Ovary (tissue), 9 donors: ENCODE measurements around the gene PKD1. TPM values are rescaled to one million over a fixed set of nuclear protein-coding genes. Genes with fewer than 3 reads are reported as not detected.

Experiments
- DNase-seq, 5 donors: peaks; one replicate each; pipeline ENCODE4 v3.0.0-alpha.2; 2019 to 2020
- H3K27ac ChIP-seq, 2 donors: fragments of 200-600 bp; one replicate each; pipeline versions ENCODE4 v1.5.1 to v1.8.0; 2019 to 2022
- H3K27me3 ChIP-seq: fragments of 200-600 bp; one replicate; pipeline ENCODE4 v1.8.0; 2022
- H3K36me3 ChIP-seq: fragments of 200-600 bp; sonication (generic); one replicate; pipeline ENCODE4 v1.5.1; 2019
- H3K4me1 ChIP-seq: one replicate; pipeline ENCODE4 v1.8.1; 2013; ENCODE audit warnings: mild to moderate bottlenecking, moderate library complexity; ENCODE audit not compliant: insufficient read depth
- H3K4me3 ChIP-seq: fragments of 200-600 bp; sonication (generic); one replicate; pipeline ENCODE4 v1.5.1; 2017
- H3K9me3 ChIP-seq, 2 donors: fragments of 200-600 bp in 1 of 2; sonication (generic) in 1 of 2; one replicate each; pipeline versions ENCODE4 v1.5.1 to v1.8.1; 2013 to 2019; ENCODE audit warnings: mild to moderate bottlenecking in 1 of 2, moderate library complexity in 1 of 2
- CTCF ChIP-seq, 3 donors: fragments of 450-650 bp in 2 of 3; fragments of 200-600 bp in 1 of 3; IDR thresholded peaks; one replicate each; pipeline versions ENCODE4 v1.5.1 to v1.8.0; 2016 to 2022; ENCODE audit warnings: antibody characterized with exemption in 3 of 3, mild to moderate bottlenecking in 1 of 3
- EP300 ChIP-seq: sonication (generic); formaldehyde crosslinking; IDR thresholded peaks from one replicate; pipeline ENCODE4 v1.6.1; 2017; ENCODE audit warnings: antibody characterized with exemption
- POLR2A ChIP-seq: fragments of 450-650 bp; IDR thresholded peaks from one replicate; pipeline ENCODE4 v1.6.1; 2017; ENCODE audit warnings: antibody characterized with exemption, mild to moderate bottlenecking, moderate library complexity
- WGBS, 3 donors: extraction: QIAGEN DNeasy Blood & Tissue Kit in 1 of 3; methylation state at CpG; one replicate each; pipeline versions ENCODE4 v1.1.5 to v1.1.7; 2013 to 2017; 5-methylcytosine and 5-hydroxymethylcytosine counted together
- intact Hi-C, 4 donors: fragments of 100-400 bp; cut with DNase I; formaldehyde crosslinking; loops; one replicate each; pipeline versions ENCODE4 v1.11.0 to v1.15.1; 2022 to 2023
- polyA plus RNA-seq, 2 donors: library from polyadenylated mRNA; stranded (reverse); fragments of 200-250 nt in 1 of 2; fragments of 350-450 nt in 1 of 2; fragmentation: Illumina TruSeq in 1 of 2; extraction: RNeasy Lipid Tissue Mini Kit (QIAGEN cat#74804) in 1 of 2; gene quantifications; one replicate each; pipeline ENCODE4 v1.2.3, GENCODE V29; 2013 to 2014
- total RNA-seq, 7 donors: library from RNA; depleted of rRNA in 2 of 7; stranded (reverse); fragments of >200 nt in 2 of 7; fragmentation: NEBNext Ultra II Directional in 3 of 7; extraction: Animal tissue kit (Norgen Biotek cat#: 25700) in 3 of 7; gene quantifications; one replicate each; pipeline versions ENCODE4 v1.1.0 to v1.2.4, GENCODE V29; 2016 to 2023
- donor health status: DM: no; HTN: no; CAD: no; lungs with moderate emphysema.
- donor health status: DM: no; HTN: no; CAD: no.
- donor health status: Bipolar disorder and iron deficiency.
- donor health status: DM: yes; HTN: yes; CAD: no.
- donor health status: DM: no; HTN: no; CAD: no.
- donor health status: DM: yes; HTN: yes; CAD: no.

The PKD1 gene
- total and polyA plus RNA-seq, 9 donors: 8.7 to 203 (median 129) TPM

GRCh38 chr16:2167068-2167638 lies 31.5 kb upstream of the PKD1 start:
- Histone ChIP-seq H3K36me3 (no peaks in the 10 kb centered on the region), H3K9me3 (no peaks in the 10 kb centered on the region), H3K4me1 (no peaks in the 10 kb centered on the region), H3K4me3 (no peak overlapping the region), H3K27me3 (no peaks in the 10 kb centered on the region), H3K27ac (no peak overlapping the region)
- no peak for DNase-seq
- intact Hi-C loops: no loop called here
- WGBS, 3 donors: 81 to 84% (median 83%) methylated on average over 18 of the region's 18 CpGs
- TF ChIP-seq POLR2A (no peak), CTCF (IDR thresholded peaks at IDR 0.05) (no peak), EP300 (no peak)

- Histone ChIP-seq H3K9me3 (no peaks in the 10 kb centered on the region), H3K27me3 (no peaks in the 10 kb centered on the region), H3K36me3 (no peaks in the 10 kb centered on the region), H3K27ac (no peak overlapping the region), H3K4me3 (no peak overlapping the region), H3K4me1 (no peaks in the 10 kb centered on the region)
- TF ChIP-seq EP300 (no peak), POLR2A (no peak), CTCF (IDR thresholded peaks at IDR 0.05) (no peak)
- intact Hi-C loops: no loop called here
- DNase-seq: no peak
- 83 to 87% (median 83%) methylated on average over 17 of the region's 17 CpGs for WGBS, 3 donors
Measured at GRCh38 chr16:2166263-2167067, 30.8 kb upstream of the PKD1 start.

- Histone ChIP-seq H3K27me3 (no peaks in the 10 kb centered on the region), H3K27ac (no peak overlapping the region), H3K36me3 (no peaks in the 10 kb centered on the region), H3K4me1 (peaks cover under 1% of the 10 kb centered on the region), H3K9me3 (no peaks in the 10 kb centered on the region), H3K4me3 (no peak overlapping the region)
- no peak for DNase-seq
- no peak for TF ChIP-seq POLR2A
- no peak for TF ChIP-seq EP300
- TF ChIP-seq CTCF (IDR thresholded peaks at IDR 0.05): no peak
- 91 to 94% (median 91%) methylated on average over 10 to 12 of the region's 12 CpGs for WGBS, 3 donors
- intact Hi-C loops: no loop called here
Measured at GRCh38 chr16:2165861-2166260, 30.2 kb upstream of the PKD1 start.

GRCh38 chr16:2163211-2163881 lies 27.6 kb upstream of the PKD1 start:
- no peaks in the 10 kb centered on the region for H3K27me3 ChIP-seq
- H3K27ac ChIP-seq: no peak overlapping the region
- TF ChIP-seq POLR2A: no peak
- H3K4me1 ChIP-seq: peaks cover 12% of the 10 kb centered on the region
- DNase-seq: no peak
- no peaks in the 10 kb centered on the region for H3K36me3 ChIP-seq
- H3K4me3 ChIP-seq: no peak overlapping the region
- no peaks in the 10 kb centered on the region for H3K9me3 ChIP-seq
- intact Hi-C loops: no loop called here
- WGBS, 3 donors: 90 to 93% (median 92%) methylated on average over 25 to 26 of the region's 26 CpGs
